SH-SY5Y (cell line): Measurements from ENCODE around the gene GRM6.

Source experiments
- GATA2 ChIP-seq: IDR thresholded peaks from 2 replicates; pipeline ENCODE4 v1.6.1; 2011; ENCODE audit warnings: mild to moderate bottlenecking, low read depth, low read length
- GATA3 ChIP-seq: IDR thresholded peaks from 2 replicates; pipeline ENCODE4 v1.6.1; 2011; ENCODE audit warnings: low read depth, mild to moderate bottlenecking, low read length, moderate library complexity

DNA sequence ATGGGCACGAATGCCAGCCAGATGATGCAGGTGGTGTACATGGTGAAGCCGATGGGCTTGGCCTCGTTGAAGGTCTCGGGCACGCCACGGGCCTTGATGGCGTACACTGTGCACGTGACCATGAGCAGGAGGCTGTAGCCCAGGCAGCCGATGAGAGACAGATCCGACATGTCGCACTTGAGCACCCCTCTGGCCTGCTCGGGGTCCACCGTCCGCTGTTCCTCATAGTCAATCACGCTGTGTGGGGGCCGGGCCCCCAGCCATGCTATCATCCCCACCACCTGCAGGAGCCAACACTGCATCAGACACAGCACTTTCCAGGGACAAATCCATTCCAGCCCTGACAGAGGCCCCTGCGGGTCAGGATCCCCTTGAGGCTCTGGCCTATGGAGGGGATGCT, 12.2 kb downstream of the GRM6 start:
- TF ChIP-seq GATA2 (no peak), GATA3 (no peak)
